GM04504 (cell line): ENCODE measurements around the gene TP53BP2.

Experiments
- DNase-seq: peaks from one replicate; pipeline ENCODE4 v3.0.0-alpha.2; 2012; ENCODE audit warnings: low read depth

Gene TP53BP2

DNA sequence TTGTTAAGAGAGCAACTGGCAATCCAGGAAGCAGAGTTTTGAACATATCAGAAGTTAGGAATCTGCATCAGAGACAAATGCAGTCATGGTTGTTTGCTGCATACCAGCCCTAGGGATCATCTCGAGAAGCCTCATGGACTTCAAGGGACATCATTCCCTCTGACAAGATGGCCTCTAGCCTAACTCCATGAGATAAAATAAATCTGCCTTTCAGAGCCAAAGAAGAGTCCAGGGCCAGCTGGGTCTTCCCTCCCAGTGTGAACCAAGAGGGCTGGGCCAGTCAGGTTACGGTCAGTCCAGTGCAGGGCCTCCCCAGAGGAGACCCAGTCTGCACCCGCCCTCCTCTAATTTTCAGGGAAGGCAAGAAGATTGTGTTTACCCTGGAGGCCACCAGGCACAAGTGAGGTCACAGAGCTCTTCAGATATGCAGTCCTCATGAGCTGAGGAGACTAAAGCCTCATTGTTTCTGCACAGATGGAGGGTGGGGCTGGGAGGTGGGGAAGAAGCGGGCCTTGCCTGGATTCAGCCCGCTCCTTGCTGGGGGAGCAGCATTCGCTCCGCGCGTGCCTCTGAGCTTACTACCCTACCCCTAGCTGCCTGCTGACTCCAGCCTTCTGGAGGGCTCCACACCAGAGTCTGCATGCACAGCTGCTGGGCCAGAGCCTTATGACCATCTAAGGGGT, 80.6 kb downstream of the TP53BP2 start:
- no peak for DNase-seq

DNA sequence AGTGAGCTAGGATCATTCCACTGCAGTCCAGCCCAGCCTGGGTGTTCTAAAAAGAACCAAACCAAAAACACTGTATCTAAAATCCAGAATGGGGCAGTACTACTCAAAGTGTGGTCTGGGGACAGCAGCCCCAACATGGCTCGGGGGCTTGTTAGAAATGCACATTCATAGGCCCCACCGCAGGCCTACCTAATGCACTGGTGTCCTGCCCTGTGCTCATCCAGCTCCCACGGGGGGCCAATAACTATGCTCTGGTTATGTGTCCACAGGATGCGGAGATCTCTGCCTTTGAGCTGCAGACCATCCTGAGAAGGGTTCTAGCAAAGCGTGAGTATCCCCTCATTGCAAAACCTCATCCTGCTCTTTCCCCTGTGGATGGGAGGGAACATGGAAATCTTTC, 81.9 kb downstream of the TP53BP2 start:
- DNase-seq, result no peak

DNA sequence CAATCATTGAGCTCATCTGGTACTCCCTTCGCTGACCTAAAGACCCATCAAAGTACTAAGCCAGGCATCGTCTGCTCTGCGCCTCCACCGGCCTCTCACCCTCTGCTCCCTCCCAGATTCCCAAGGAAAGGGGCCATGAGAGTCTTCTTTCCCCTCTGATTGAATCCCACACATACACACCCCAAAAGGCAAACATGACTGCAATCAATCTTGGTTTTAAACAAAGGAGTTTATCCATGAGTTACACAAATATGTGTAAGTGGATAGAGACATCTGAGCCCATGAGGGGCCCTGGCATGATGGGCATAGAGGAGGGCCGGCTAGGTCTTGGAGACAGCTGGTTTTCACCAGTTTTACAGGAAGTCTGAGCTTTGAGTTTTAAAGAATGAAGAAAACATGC, 82.5 kb downstream of the TP53BP2 start:
- DNase-seq, result no peak

DNA sequence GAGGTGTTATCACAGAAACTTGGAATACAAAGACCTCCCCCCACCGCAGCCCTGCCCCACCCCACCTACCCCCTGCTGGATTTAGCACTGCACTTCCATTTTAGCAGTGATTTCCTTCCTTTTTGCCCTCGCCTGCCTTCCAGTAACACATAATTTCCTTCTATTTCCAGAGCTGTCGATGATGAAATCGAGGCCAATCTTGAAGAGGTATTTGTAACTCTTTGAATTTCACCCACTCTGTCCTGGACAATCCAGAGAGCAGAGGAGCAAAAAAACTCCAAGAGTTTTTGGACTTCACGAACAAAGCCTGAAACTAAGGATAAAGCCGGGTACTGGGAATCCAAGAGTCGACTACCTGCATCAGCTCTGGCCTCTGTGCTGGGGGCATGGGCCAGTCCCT, 84.3 kb downstream of the TP53BP2 start:
- no peak for DNase-seq

DNA sequence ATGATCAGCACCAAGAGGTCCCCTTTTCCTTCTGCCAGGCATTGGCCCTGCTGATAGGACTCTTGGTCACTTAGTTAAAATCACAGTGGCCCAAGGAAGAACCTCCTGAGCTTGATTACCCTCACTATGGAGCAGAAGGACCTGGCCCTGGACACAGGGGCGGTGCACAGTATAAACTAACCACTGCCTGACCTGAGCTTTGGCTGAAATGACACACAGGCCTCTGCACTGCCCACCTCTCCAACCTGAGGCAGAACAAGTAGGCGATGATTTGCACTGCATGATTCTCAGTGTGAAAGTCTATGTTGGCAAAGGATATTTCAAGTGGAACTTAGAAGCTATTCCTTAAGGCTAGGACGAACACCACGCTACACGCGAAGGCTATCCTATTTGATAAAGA, 84.9 kb downstream of the TP53BP2 start:
- no peak for DNase-seq

DNA sequence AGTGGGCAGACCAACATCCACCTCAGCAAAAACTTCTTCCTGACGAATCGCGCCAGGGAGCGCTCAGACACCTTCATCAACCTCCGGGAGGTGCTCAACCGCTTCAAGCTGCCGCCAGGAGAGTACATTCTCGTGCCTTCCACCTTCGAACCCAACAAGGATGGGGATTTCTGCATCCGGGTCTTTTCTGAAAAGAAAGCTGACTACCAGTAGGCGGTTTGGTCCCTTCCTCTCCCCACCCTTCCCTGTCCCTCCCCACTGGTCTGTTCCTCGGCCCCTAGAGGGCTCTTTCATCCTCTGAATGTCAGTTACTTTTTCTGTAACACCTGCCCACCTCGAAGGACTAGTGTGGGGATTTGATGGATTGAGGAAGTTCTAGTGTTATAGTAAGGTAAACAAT, 86.5 kb downstream of the TP53BP2 start:
- DNase-seq, result no peak

DNA sequence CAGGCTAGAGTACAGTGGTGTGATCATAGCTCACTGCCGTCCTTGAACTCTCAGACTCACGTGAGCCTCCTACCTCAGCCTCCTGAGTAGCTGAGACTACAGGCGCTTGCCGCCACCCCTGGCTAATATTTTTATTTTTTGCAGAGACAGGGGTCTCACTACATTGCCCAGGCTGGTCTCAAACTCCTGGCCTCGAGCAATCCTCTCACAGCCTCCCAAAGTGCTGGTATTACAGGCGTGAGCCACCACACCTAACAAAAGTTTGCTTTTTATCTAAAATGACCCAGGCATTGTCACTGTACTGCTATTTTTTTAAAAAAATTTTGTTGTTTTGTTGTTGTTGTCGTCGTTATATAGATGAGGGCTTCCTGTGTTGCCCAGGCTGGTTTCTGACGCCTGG, 87.0 kb downstream of the TP53BP2 start:
- DNase-seq, result no peak

DNA sequence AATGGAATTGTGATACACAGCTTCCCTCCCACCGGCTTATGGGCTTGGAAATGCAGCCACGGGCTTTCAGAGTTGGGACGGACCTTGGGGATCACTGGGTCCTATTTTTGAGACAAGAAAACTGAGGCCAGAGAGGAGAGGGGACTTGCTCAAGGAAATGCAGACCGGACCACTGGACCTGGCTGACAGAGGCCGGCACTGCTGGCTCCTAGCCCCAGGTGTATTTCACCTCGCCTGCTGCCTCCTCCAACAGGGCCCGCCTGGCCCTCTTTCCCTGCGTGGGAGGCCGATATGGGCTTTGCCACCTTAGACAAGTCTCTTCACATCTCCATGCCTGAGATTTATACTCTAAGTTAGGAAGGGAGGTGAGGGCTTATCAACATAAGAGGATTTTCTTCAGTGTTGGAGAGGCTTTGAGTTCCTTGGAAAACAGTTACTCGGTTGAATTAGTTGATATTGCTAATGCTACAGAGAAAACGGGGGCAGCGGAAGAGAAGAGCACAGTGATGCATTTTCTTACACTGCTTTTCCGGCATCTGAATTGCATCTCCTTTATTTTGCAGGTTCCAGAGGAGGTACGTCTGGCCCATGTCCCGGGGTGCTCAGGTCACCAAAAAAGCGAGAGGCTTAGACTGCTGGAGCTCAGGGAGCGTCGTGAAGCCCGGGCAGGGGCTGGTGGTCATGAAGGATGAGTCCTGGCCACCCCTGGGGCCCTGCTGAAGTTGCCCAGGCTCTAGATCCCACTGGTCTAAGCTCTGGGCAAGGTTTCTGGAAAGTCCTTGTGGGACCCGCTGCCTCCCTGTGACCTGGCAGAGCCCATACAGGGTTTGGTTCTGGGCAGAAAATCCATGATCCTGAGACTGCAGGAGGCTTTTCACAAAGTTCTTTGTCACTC, 88.7 kb downstream of the TP53BP2 start:
- no peak for DNase-seq

DNA sequence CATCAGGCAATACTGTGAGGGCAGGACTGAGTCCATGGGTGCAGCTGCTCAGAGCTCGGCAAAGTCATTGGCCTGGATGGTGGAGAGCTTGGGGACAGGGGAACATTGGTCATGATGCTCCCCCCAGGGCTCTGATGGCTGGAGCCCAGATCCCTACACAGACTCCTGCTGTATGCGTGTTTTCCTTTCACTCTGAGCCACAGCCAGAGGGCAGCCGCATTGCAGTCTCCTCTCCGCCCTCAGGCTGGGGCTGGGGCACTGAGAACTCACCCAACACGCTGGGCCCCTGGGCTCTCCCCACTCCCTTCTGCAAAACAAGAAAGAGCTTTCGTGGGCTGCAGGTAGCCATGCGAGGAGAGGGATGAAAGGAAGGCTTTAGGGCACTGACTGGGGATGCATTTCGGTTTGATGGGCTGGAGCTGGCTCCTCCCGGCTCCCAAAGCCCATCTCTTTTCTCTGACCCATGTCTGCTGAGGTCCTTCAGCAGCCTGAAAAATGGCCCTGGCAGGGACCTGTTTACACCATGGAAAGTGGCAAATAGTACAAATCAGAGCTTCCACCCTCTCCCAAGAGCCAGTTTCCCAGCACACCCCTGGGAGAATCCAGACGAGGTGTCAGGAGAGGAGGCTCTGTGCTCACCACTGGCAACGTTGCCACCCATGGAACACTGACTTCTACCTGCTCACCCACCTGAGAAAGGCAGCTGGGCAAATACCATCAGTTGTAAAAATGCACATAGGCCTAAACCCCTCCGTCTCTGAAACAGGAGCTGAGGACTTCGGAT, 89.6 kb downstream of the TP53BP2 start:
- no peak for DNase-seq

DNA sequence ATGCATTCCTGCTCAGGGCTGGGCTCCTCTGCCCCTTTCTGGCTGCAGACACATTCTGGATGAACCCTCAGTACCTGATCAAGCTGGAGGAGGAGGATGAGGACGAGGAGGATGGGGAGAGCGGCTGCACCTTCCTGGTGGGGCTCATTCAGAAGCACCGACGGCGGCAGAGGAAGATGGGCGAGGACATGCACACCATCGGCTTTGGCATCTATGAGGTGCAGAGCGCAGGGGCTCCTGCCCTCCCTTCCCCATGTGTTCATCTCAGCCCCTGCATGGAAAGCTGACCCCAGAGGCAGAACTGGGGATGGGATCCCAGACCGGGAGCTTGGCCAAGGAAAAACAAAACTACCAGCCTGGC, 90.3 kb downstream of the TP53BP2 start:
- DNase-seq, result no peak

DNA sequence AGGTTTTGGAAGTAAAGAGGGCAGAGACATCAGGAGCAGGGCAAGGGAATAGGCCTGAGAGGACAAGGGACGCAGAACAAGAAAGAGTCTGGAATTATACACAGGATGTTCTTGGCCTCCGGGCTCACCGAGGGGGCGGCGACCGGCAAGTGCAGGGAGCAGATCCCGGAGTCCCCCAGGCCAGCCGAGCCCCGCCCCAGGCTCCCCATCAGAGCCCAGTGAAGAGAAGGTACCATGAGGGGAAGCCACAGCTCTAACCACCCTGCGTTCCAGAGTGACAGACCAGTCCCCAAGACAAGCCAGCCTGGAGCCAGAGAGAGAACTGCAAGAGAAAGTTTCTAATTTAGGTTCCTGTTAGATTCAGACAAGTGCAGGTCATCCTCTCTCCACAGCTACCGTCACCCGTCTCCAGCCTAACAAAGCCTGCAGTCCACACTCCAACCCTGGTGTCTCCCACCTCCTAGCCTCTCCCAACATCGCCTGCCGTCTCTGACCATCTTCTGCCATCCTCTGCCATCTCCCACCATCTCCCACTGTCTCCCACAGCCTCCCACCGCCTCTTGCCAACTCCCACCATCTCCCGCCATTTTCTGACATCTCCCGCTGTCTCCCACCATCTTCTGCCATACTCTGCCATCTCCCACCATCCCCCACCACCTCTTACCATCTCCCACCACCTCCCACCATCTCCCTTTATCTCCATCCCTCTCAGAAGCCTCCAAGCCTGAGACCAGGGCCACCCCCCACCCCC, 90.9 kb downstream of the TP53BP2 start:
- no peak for DNase-seq

DNA sequence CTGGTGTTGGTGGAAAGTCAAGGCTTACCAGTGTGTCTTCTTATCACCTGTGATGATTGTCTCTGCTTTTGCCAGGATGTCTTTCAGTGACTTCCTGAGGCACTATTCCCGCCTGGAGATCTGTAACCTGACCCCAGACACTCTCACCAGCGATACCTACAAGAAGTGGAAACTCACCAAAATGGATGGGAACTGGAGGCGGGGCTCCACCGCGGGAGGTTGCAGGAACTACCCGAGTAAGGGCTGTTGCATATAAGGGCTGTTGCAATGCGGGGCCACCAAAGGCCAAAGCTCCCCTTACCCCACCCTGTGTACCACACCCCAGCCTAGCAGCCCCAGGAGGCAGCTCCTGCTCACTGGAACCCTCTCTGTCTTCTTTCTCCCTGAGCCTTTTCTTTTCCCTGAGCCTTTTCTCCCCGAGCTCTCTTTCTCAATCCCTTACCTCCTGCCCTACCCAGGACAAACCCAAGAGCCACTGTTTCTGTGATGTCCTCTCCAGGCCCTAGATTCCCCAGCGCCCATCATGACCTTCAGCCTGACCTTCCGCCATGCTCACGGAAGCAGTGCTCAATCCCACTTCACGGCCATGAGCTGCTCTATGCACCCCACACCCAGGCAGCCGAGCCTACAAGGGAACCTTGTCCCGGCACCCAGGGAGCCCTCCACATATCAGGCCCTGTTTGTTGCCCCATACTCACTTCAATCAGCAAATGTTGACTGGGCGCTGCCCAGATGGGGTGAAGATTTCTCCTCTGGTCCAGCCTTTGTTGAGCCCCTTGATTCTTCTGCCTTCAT, 92.8 kb downstream of the TP53BP2 start:
- DNase-seq, result no peak

DNA sequence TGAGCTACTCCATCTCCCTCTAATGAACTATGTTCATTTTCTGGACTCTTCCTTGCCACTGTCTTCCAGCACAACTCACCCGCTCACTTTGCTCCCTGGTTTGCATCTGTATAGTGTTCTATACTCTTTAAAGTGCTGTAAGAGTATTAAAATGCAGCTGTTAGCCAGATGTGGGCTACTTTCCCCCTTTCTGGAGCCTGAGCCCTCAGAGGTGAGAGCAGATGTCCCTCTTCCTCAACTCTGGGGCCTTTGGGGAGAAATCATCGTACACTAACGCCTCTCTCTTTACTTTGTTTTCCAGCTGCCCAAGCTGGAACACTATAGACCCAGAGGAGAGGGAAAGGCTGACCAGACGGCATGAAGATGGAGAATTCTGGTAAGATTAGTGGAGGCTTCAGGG, 94.1 kb downstream of the TP53BP2 start:
- DNase-seq, result no peak

DNA sequence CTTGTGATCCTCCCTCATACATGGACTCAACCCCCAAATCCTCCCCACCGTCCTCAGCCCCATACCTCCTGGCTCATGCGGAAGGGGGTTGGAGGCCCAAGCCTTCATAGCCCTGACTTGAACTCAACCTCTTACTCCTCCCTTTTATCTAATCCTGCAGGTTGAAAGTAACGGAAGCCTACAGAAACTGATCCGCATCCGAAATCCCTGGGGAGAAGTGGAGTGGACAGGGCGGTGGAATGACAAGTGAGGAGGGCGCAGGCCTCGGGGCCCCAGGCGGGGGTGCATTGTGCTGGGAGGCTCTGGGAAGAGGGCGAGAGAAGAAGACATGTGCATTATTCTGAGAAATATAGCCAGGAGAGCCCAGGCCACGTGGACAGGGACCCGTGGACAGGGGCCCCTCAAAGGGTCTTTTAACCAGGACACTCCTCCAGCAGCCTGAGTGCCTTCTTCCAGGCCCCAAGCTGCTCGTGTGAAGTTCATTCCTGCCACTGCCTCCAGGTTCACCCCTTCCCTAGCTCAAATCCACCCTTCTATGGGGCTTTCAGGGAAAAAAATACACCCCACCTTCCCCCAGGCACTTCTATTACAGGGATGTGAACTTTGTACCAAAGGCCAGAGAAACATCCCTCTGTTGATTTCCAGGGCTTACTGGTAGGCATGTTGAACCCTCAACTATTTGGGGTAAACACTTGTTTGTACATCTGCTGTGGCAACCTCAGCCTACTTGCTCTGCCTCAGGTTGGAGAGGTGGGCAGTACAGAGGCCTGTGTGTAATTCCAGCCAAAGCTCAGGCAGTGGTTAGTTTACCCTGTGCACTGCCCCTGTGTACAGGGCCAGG, 94.8 kb downstream of the TP53BP2 start:
- DNase-seq, result no peak

DNA sequence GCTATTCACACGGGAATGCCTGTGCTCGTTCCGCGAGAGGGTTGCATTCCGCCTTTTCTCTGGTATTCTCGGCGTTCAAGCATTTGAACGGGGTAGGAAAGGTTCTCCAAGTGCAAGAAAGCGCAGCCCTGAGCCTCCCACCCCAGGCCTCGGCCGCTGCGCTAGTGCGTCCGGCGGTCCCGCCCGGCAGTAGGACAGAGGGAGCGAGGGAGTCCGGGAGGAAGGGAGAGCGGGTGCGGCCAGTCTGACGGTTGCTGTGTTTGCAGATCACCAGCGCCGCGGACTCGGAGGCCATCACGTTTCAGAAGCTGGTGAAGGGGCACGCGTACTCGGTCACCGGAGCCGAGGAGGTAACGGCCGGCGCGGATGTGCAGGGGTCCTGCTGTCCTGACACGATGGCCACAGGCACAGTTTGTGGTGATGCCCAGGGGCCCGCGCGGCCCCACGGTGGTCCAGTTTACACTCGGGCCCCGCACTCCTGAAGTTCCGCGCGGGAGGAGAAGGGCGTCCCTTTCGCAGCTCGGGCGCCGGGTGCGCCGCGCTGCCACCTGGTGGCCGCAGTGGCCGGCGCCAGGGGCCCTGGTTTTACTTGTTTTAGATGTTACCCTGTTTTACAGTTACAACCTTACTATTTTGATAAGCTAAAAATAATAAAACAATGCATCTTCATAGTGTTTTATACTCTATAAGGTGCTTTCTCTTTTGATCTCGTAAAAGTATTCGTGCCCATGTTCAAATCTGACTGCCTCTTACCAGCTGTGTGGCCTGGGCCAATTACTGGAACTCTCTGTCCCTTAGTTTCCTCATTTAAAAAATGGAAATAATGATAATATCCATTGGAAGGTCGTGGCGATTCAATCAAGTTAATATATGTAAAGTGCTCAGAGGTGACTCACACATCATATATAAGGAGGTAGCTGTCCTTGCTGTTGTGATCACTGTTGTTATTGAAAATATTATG, 96.7 kb downstream of the TP53BP2 start:
- DNase-seq, result no peak

DNA sequence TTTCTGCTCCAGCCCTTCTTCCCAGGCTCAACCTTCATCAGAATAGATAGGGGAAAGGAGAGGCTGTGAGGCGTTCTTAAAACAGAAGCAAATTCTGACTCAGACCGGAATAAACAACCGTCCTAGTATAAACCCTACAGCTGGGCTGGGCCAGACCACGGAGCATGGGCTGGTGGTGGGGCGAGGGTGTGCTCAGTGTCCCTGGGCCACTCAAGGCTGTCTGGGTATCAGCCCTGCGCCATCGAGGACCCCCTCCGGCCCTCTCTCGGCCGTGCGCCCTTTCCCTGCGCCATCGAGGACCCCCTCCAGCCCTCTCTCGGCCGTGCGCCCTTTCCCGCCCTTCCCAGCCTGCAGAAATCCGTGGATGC, 97.4 kb downstream of the TP53BP2 start:
- no peak for DNase-seq

DNA sequence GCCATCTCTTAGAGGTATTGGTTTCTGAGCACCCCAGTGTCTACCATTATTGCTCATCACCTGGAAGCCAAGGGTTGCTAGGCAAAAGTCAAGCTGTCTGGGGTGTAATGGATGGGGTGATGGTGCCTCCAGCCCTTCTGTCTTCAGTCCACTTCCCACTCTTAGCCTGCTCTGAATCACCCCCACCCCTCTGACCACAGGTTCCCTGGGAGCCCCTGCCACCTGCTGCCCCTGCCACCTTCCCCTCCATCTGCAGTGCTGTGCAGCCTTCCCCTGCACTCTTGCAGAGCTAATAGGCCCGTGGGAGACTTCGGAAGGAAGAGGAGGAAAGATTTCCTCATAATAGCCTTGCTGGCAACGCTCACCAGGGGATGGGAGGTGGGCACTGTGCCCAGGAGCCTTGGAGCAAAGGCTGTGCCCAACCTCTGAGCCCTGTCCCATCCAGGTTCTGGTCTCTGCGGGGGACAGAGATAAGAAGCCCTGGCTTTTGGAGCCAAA, 97.9 kb downstream of the TP53BP2 start:
- DNase-seq, result no peak

DNA sequence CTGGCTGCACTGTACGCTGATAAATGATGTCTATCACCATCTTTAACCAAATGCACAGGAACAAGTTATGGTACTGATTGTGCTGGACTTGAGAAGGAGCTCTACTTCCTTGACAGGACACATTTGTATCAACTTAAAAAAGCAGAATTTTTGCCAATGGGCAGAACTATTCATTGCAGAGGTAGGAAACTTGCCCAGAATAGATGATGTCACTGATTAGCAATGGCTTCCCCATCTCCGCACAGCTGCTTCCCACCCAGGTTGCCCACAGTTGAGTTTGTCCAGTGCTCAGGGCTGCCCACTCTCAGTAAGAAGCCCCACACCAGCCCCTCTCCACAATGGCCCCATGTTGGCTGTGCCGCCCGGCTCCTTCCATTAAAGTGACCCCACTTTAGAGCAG, 100.0 kb downstream of the TP53BP2 start:
- no peak for DNase-seq

DNA sequence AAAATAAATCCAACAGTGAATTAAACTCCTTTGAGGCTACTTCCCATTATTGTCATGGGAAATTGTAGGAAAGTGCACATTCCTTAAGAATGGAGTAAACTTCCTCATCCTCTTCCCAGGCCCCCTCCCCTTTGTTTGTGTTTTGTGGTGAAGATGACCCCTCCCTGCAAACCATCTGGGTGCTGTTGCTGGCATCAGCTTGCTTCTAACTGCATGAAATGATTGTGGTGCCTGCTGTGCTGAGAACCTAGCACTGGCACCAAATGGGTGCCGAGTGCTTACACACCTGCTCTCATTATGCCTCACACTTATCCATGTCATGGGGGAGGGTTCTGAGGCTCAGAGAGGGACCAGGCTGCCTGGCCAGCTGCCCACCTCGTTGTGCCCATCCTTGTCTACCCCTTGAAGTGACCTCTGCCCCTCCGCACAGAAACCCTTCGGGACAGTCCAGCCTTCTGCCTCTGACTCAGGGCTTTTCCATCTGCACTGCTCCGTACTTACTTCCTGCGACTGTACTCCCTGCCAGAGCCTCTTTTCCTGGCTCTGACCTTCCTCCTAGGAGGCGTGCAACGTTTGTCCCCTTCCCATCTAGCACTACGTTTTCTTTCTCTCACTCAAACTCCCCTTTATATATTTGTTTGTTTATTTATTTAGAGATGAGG, 102.8 kb downstream of the TP53BP2 start:
- DNase-seq, result no peak
